ENCODE data around the gene GRIA3.

GRCh38 chrX:123184219-123184865, at the start of gene GRIA3:
- TF ChIP-seq CTCF (conservative IDR thresholded peaks at IDR 0.05; ENCODE audit: low read depth, low read length): no peak
- no peak for TF ChIP-seq EZH2 (IDR thresholded peaks at IDR 0.05; ENCODE audit: borderline replicate concordance, low read depth, low read length, poor library complexity, severe bottlenecking)
